Tibial nerve (tissue), 4 donors: ENCODE measurements around the gene HJV. TPM values are rescaled to one million over a fixed set of nuclear protein-coding genes. Genes with fewer than 3 reads are reported as not detected.

ENCODE experiments used
- DNase-seq, 2 donors: peaks; one replicate each; pipeline ENCODE4 v3.0.0-alpha.2; 2019; ENCODE audit warnings: low spot score in 2 of 2
- H3K27ac ChIP-seq, 4 donors: fragments of 200-600 bp; sonication (generic) in 3 of 4; one replicate each; pipeline ENCODE4 v1.5.1; 2017 to 2019; ENCODE audit warnings: mild to moderate bottlenecking in 1 of 4
- H3K27me3 ChIP-seq, 2 donors: fragments of 200-600 bp; sonication (generic) in 1 of 2; one replicate each; pipeline versions ENCODE4 v1.5.1 to v1.6.0; 2017 to 2019
- H3K36me3 ChIP-seq, 3 donors: fragments of 200-600 bp; sonication (generic); one replicate each; pipeline ENCODE4 v1.5.1; 2018 to 2019
- H3K4me1 ChIP-seq, 4 donors: fragments of 200-600 bp; sonication (generic) in 3 of 4; one replicate each; pipeline ENCODE4 v1.5.1; 2017 to 2019
- H3K4me3 ChIP-seq, 4 donors: fragments of 200-600 bp; sonication (generic) in 3 of 4; one replicate each; pipeline ENCODE4 v1.5.1; 2017 to 2019; ENCODE audit warnings: mild to moderate bottlenecking in 1 of 4, moderate library complexity in 1 of 4
- H3K9me3 ChIP-seq, 4 donors: fragments of 200-600 bp; sonication (generic) in 3 of 4; one replicate each; pipeline ENCODE4 v1.5.1; 2017 to 2019
- EP300 ChIP-seq, 2 donors: sonication (generic); formaldehyde crosslinking; IDR thresholded peaks; one replicate each; pipeline ENCODE4 v1.6.1; 2017; ENCODE audit warnings: antibody characterized with exemption in 2 of 2, mild to moderate bottlenecking in 1 of 2
- POLR2A ChIP-seq, 2 donors: fragments of 450-650 bp; IDR thresholded peaks; one replicate each; pipeline ENCODE4 v1.6.1; 2017; ENCODE audit warnings: antibody characterized with exemption in 2 of 2, mild to moderate bottlenecking in 2 of 2, moderate library complexity in 2 of 2
- WGBS, 2 donors: methylation state at CpG; one replicate each; pipeline ENCODE4 v1.1.5; 2018; 5-methylcytosine and 5-hydroxymethylcytosine counted together
- total RNA-seq, 4 donors: library from RNA; depleted of rRNA; stranded (reverse); fragments of >200 nt; gene quantifications; one replicate each; pipeline ENCODE4 v1.1.0, GENCODE V29; 2016
- TF ChIP-seq, protein P1 (sequence below), 5 experiments: fragments of 200-600 bp in 3 of 5; fragments of 450-650 bp in 2 of 5; sonication (generic) in 3 of 5; IDR thresholded peaks; one replicate each; pipeline ENCODE4 v1.5.1; 2016 to 2019; ENCODE audit warnings: antibody characterized with exemption in 5 of 5, mild to moderate bottlenecking in 3 of 5, moderate library complexity in 2 of 5

HJV gene
- total RNA-seq, 4 donors from 2014 or later: not detected

DNA sequence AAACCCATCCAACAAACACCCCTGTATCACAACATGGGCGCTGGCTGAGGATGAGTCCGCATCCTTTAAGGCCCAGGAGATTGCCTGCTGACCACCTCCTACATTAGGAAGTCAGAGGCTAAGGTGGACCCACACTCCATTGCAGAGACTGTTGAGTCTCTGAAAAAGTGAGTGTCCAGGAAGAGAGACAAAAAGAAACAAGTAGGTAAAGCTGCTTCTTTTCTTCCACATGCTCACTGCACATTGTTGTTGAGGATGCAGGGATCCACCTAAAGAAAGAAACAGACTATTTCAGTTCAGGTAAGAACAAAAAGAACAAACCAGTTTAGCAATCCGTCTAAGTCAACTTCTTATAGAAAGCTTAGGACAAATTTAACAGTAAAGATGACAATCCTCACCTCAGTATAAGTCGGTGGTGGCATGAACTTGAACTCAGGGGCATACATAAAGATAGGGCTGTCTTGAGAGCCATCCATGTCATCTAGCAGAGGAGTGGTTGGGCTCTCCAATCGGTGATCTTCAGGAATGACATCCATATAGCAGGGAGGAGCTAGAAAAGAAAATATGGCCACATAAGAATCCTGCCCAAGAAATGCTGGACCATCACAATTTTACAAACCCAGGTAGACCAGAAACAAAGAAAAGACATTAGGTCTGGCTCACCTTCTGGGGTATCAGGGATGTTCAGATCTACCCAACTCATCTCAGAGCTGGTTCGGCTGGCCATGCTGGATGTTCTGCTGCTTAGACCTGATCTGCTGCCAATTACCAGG lies 27.7 kb downstream of the HJV start:
- peak overlapping the region; percentile 94 to 99 (median 97) for H3K27ac ChIP-seq
- H3K4me1 ChIP-seq: peaks cover 0 to 36% (median 13%) of the 10 kb centered on the region in 4 donors
- peak in 1 of 2 donors; percentile 8 for TF ChIP-seq POLR2A (IDR thresholded peaks at IDR 0.05)
- peak in 1 of 2 donors; percentile 3 for TF ChIP-seq EP300 (IDR thresholded peaks at IDR 0.05)
- TF ChIP-seq, protein P1, sequence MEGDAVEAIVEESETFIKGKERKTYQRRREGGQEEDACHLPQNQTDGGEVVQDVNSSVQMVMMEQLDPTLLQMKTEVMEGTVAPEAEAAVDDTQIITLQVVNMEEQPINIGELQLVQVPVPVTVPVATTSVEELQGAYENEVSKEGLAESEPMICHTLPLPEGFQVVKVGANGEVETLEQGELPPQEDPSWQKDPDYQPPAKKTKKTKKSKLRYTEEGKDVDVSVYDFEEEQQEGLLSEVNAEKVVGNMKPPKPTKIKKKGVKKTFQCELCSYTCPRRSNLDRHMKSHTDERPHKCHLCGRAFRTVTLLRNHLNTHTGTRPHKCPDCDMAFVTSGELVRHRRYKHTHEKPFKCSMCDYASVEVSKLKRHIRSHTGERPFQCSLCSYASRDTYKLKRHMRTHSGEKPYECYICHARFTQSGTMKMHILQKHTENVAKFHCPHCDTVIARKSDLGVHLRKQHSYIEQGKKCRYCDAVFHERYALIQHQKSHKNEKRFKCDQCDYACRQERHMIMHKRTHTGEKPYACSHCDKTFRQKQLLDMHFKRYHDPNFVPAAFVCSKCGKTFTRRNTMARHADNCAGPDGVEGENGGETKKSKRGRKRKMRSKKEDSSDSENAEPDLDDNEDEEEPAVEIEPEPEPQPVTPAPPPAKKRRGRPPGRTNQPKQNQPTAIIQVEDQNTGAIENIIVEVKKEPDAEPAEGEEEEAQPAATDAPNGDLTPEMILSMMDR (IDR thresholded peaks at IDR 0.05): no peak
- H3K36me3 ChIP-seq: peaks cover 22 to 37% (median 32%) of the 10 kb centered on the region in 3 donors
- no peaks in the 10 kb centered on the region for H3K9me3 ChIP-seq
- no peak for DNase-seq
- WGBS, 2 donors: 19% methylated on average over 6 of the region's 6 CpGs
- H3K4me3 ChIP-seq: peak overlapping the region; percentile 67 to 97 (median 78)
- H3K27me3 ChIP-seq: no peaks in the 10 kb centered on the region

DNA sequence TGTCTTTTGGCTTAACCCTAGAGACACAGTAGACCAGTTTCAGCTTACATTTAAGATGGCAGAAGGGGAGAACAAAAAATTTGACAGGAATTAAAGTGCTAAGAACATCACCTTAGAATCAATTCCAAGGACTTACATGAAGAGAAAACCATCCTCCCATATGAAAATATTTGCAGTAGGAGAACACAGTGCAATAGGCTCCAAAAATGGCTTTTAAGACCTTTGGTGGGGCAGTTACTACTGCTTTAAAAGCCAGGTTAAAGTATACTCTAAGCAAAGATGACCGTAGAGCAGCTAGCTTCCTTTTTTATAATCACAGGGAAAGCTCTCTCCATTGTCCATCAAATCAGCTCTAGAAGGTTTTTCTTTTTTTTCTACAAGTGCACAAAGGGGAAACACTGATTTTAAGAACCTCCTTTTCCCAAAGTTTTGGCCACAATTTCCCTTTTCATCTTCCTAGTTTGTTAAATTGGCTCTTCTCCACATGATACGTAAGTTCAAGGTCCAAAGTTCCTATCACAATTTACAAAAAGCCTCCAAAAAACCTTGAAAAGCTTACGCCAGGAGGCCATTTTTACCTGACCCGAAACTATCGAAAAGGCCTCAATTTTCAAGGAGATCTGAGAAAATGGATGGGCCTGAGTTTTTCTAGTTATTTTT lies 28.4 kb downstream of the HJV start:
- peak overlapping the region; percentile 67 to 97 (median 78) for H3K4me3 ChIP-seq
- H3K9me3 ChIP-seq: no peaks in the 10 kb centered on the region
- peak in 1 of 2 donors; percentile 5 for TF ChIP-seq EP300 (IDR thresholded peaks at IDR 0.05)
- no peak for TF ChIP-seq POLR2A (IDR thresholded peaks at IDR 0.05)
- TF ChIP-seq, protein P1 (IDR thresholded peaks at IDR 0.05): no peak
- H3K27ac ChIP-seq: peak overlapping the region; percentile 94 to 99 (median 97)
- no peak for DNase-seq
- H3K4me1 ChIP-seq: peaks cover 0 to 29% (median 7%) of the 10 kb centered on the region in 4 donors
- WGBS, 2 donors: 40 to 44% methylated on average over 5 of the region's 5 CpGs
- H3K27me3 ChIP-seq: no peaks in the 10 kb centered on the region
- peaks cover 22 to 37% (median 32%) of the 10 kb centered on the region in 3 donors for H3K36me3 ChIP-seq

DNA sequence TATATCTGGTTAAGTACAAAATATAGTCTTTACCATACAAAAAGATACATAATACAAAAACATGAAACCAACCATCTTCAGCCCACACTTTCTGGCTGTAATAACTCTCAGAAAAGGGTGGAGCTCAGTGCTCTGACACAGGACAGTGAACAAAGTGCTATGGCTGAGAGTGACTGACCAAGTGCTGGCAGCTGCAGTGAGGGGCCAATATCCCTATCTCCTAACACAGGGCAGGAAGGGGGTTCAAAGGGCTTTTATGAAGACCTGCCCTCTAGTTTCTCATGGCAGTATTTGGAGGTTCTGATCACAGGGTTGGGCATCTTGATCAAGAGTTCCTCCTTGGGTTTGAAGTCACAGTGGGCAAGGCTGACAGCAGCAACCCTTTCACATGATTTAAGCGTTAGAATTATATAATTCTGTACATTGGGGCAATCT lies 29.0 kb downstream of the HJV start:
- no peaks in the 10 kb centered on the region for H3K9me3 ChIP-seq
- peak overlapping the region; percentile 94 to 99 (median 97) for H3K27ac ChIP-seq
- TF ChIP-seq POLR2A (IDR thresholded peaks at IDR 0.05) (peak in 1 of 2 donors; percentile 3), EP300 (IDR thresholded peaks at IDR 0.05) (peak in 1 of 2 donors; percentile 63)
- TF ChIP-seq, protein P1 (IDR thresholded peaks at IDR 0.05): no peak
- peak overlapping the region; percentile 67 to 97 (median 78) for H3K4me3 ChIP-seq
- peaks cover 0 to 27% (median 5%) of the 10 kb centered on the region in 4 donors for H3K4me1 ChIP-seq
- WGBS, 2 donors: 42 to 50% methylated on average over 1 of the region's 1 CpG
- no peaks in the 10 kb centered on the region for H3K27me3 ChIP-seq
- peaks cover 22 to 37% (median 32%) of the 10 kb centered on the region in 3 donors for H3K36me3 ChIP-seq
- no peak for DNase-seq

DNA sequence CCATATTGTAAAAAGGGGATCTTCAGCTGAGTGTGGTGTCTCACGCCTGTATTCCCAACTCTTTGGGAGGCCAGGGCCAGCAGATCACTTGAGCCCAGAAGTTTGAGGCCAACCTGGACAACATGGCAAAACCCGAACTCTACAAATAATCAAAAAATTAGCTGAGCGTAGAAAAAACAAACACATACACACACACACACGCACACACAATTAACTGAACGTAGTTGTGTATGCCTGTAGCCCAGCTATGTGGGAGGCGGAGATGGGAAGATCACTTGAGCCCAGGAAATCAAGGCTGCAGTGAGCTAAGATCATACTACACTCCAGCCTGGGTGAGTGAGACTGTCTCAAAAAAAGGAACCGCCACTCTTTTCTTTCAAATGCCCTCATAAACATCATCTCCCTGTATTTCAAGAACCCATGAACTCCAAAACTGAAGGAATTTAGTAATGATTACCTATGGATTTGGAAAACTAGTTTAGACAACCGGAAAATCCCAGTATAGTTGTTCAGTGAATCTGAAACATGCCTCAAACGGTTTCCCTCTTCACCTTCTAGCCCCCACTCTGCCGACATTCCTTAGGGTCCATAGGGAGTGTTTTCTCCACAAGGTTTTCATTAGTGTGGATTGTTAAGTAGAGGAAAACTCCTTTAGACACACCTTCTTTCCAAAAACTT lies 29.7 kb downstream of the HJV start:
- peaks cover 0 to 27% (median 5%) of the 10 kb centered on the region in 4 donors for H3K4me1 ChIP-seq
- no peaks in the 10 kb centered on the region for H3K9me3 ChIP-seq
- peak overlapping the region; percentile 67 to 97 (median 78) for H3K4me3 ChIP-seq
- H3K27ac ChIP-seq: peak overlapping the region; percentile 94 to 99 (median 97)
- peak in 1 of 2 donors; percentile 88 for TF ChIP-seq EP300 (IDR thresholded peaks at IDR 0.05)
- TF ChIP-seq POLR2A (IDR thresholded peaks at IDR 0.05): peak; percentile 10 to 36
- TF ChIP-seq, protein P1 (IDR thresholded peaks at IDR 0.05): no peak
- WGBS, 2 donors: 39 to 43% methylated on average over 10 of the region's 10 CpGs
- H3K36me3 ChIP-seq: peaks cover 22 to 37% (median 32%) of the 10 kb centered on the region in 3 donors
- H3K27me3 ChIP-seq: no peaks in the 10 kb centered on the region
- DNase-seq: peak in 1 of 2 donors; percentile 60
